SU-DHL-6 (cell line): ENCODE data around the gene HDAC7.

ENCODE experiments used
- H2AFZ ChIP-seq: fragments of 200-600 bp; sonication (generic); 2 replicates; pipeline ENCODE4 v1.6.1; 2014; ENCODE audit warnings: low read depth, mild to moderate bottlenecking, moderate library complexity, mixed read lengths, antibody characterized with exemption, low read length; ENCODE audit not compliant: severe bottlenecking
- H3F3A ChIP-seq: fragments of 200-600 bp; shearing (Covaris generic); 2 replicates; pipeline ENCODE4 v1.6.0; 2016; ENCODE audit warnings: antibody characterized with exemption, mild to moderate bottlenecking; ENCODE audit not compliant: insufficient read depth
- H3K27ac ChIP-seq: fragments of 200-600 bp; sonication (generic); 2 replicates; pipeline ENCODE4 v1.5.1; 2016; ENCODE audit warnings: low read depth, mild to moderate bottlenecking, low read length, moderate library complexity, mixed read lengths
- H3K27me3 ChIP-seq: fragments of 200-600 bp; sonication (generic), shearing (Covaris generic); 2 replicates; pipeline ENCODE4 v1.6.0; 2014; ENCODE audit warnings: mild to moderate bottlenecking, low read length
- H3K36me3 ChIP-seq: fragments of 200-600 bp; sonication (generic); 2 replicates; pipeline ENCODE4 v1.6.1; 2014; ENCODE audit warnings: mild to moderate bottlenecking, low read length, mixed read lengths
- H3K4me2 ChIP-seq: fragments of 300-600, 200-600 bp; shearing (Covaris generic), sonication (generic); 2 replicates; pipeline ENCODE4 v1.6.0; 2014; ENCODE audit warnings: low read length, low read depth, mild to moderate bottlenecking; ENCODE audit not compliant: poor library complexity, severe bottlenecking
- H3K4me3 ChIP-seq: fragments of 200-600 bp; sonication (generic); 2 replicates; pipeline ENCODE4 v1.5.1; 2014; ENCODE audit warnings: antibody characterized with exemption, low read length, mild to moderate bottlenecking, mixed read lengths; ENCODE audit not compliant: insufficient read depth, poor library complexity, severe bottlenecking
- H3K79me2 ChIP-seq: fragments of 200-600 bp; sonication (generic); 2 replicates; pipeline ENCODE4 v1.6.1; 2014; ENCODE audit warnings: mild to moderate bottlenecking, low read length, moderate library complexity; ENCODE audit not compliant: insufficient read depth
- H3K9ac ChIP-seq: fragments of 200-600 bp; sonication (generic); 2 replicates; pipeline ENCODE4 v1.7.0; 2014; ENCODE audit warnings: mild to moderate bottlenecking, low read length
- H3K9me2 ChIP-seq: fragments of 200-600 bp; sonication (generic); replicated peaks from 2 replicates; pipeline ENCODE4 v1.6.1; 2014; ENCODE audit warnings: low read length; ENCODE audit not compliant: insufficient read depth
- H3K9me3 ChIP-seq: fragments of 200-600 bp; sonication (generic); 2 replicates; pipeline ENCODE4 v1.6.1; 2014; ENCODE audit warnings: low read length, mixed read lengths; ENCODE audit not compliant: insufficient read depth
- H4K20me1 ChIP-seq: fragments of 200-600 bp; sonication (generic); 2 replicates; pipeline ENCODE4 v1.6.1; 2014; ENCODE audit warnings: low read depth, mild to moderate bottlenecking, antibody characterized with exemption, low read length, moderate library complexity, mixed read lengths
- EZH2phosphoT487 ChIP-seq: fragments of 200-600 bp; sonication (generic), shearing (Covaris generic); conservative IDR thresholded peaks from 2 replicates; pipeline ENCODE4 v1.6.1; 2018; ENCODE audit warnings: mild to moderate bottlenecking, antibody characterized with exemption, low read length, moderate library complexity, mixed read lengths
- TF ChIP-seq, protein P1 (sequence below): fragments of 200-600 bp; sonication (generic); IDR thresholded peaks from one replicate; pipeline ENCODE4 v1.5.1; 2017; ENCODE audit warnings: antibody characterized with exemption, mild to moderate bottlenecking, low read length, moderate library complexity; ENCODE audit not compliant: insufficient read depth, poor library complexity, severe bottlenecking

Gene HDAC7

GRCh38 chr12:47785036-47785886 lies 34.4 kb downstream of the HDAC7 start:
- Histone ChIP-seq H3K9ac (no peak overlapping the region), H4K20me1 (no peaks in the 10 kb centered on the region)

DNA sequence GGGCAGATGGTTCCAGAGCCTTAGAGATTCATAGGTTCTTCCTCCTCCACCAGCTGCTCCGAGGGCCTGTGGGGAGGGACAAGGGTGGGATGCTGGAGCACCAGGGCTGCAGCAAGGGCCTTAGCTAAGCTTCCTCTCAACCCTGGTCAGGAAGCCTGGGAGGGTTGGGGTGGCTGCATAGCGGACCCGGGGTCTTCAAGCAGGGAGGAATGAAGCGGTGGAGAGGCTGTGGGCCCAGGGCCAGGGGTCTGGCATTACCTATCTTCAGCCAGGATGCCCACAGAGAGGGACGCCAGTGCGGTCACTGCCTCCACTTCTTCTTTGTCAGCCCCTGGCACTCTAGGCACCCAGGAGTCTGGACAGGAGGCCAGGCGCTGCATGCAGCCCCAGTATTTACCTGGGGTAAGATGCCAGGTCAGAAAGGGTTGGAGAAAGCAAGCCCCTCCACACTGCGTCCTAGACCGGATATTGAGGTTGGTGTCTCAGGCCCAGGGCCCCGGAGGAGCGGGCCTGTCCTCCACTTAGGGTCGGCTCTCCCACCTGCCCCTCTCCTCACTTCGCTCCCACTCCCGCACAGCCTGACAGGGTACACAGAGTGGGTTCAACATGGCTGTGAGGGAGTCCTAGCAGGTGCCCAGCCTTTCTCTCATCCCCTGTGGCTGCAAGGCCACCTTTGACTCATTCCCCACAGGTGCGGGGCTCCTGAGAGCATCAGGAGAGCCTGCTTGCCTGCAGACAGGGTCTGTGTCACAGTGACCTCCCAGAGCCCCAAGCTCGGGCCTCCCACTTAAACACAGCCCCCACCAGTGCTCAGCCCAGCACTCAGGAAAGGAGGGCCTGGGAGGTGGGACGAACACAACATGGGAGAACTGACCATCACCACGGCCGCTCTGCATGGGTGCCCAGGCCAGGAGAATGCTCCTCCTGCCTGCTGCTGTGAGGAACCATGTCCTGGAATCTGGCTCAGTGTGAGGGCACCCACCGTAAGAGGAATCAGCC lies 35.6 kb downstream of the HDAC7 start:
- no peaks in the 10 kb centered on the region for H3K36me3 ChIP-seq

More at GRCh38 chr12:47785036-47785886, 34.4 kb downstream of the HDAC7 start:
- Histone ChIP-seq H3K9me3 (no peaks in the 10 kb centered on the region), H3K4me3 (no peak overlapping the region), H2AFZ (no peak overlapping the region), H3K9me2 (no peaks in the 10 kb centered on the region), H3K36me3 (no peaks in the 10 kb centered on the region), H3K79me2 (no peaks in the 10 kb centered on the region), H3K27ac (no peak overlapping the region), H3K27me3 (no peaks in the 10 kb centered on the region), H3K4me2 (no peak overlapping the region), H3F3A (0 out of 2 replicates have a peak, but pooled peaks cover 4% of the 10 kb centered on the region)
- TF ChIP-seq, protein P1, sequence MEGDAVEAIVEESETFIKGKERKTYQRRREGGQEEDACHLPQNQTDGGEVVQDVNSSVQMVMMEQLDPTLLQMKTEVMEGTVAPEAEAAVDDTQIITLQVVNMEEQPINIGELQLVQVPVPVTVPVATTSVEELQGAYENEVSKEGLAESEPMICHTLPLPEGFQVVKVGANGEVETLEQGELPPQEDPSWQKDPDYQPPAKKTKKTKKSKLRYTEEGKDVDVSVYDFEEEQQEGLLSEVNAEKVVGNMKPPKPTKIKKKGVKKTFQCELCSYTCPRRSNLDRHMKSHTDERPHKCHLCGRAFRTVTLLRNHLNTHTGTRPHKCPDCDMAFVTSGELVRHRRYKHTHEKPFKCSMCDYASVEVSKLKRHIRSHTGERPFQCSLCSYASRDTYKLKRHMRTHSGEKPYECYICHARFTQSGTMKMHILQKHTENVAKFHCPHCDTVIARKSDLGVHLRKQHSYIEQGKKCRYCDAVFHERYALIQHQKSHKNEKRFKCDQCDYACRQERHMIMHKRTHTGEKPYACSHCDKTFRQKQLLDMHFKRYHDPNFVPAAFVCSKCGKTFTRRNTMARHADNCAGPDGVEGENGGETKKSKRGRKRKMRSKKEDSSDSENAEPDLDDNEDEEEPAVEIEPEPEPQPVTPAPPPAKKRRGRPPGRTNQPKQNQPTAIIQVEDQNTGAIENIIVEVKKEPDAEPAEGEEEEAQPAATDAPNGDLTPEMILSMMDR = no peak
- TF ChIP-seq EZH2phosphoT487 = no peak

GRCh38 chr12:47783024-47783755 lies 36.5 kb downstream of the HDAC7 start:
- Histone ChIP-seq H4K20me1 (no peaks in the 10 kb centered on the region), H3K9me2 (no peaks in the 10 kb centered on the region), H3F3A (0 out of 2 replicates have a peak, but pooled peaks cover 11% of the 10 kb centered on the region), H2AFZ (no peak overlapping the region), H3K9me3 (no peaks in the 10 kb centered on the region), H3K4me3 (no peak overlapping the region), H3K27ac (no peak overlapping the region), H3K27me3 (no peaks in the 10 kb centered on the region), H3K79me2 (no peaks in the 10 kb centered on the region), H3K4me2 (no peak overlapping the region), H3K9ac (no peak overlapping the region), H3K36me3 (no peaks in the 10 kb centered on the region)
- TF ChIP-seq, protein P1 = no peak
- no peak for TF ChIP-seq EZH2phosphoT487

More for the DNA sequence above, 35.6 kb downstream of the HDAC7 start:
- Histone ChIP-seq H3K9me2 (no peaks in the 10 kb centered on the region), H3K4me3 (no peak overlapping the region), H3F3A (0 out of 2 replicates have a peak, but pooled peaks cover 11% of the 10 kb centered on the region), H2AFZ (no peak overlapping the region), H3K9me3 (no peaks in the 10 kb centered on the region), H3K27ac (no peak overlapping the region), H3K9ac (no peak overlapping the region), H3K79me2 (no peaks in the 10 kb centered on the region), H3K27me3 (no peaks in the 10 kb centered on the region), H4K20me1 (no peaks in the 10 kb centered on the region), H3K4me2 (no peak overlapping the region)
- TF ChIP-seq EZH2phosphoT487 = no peak
- TF ChIP-seq, protein P1 = no peak
